ENCODE data around the gene COL5A1.

COL5A1 gene

GRCh38 chr9:134611046-134611445, 30.6 kb upstream of the COL5A1 start:
- TF ChIP-seq, protein P1, sequence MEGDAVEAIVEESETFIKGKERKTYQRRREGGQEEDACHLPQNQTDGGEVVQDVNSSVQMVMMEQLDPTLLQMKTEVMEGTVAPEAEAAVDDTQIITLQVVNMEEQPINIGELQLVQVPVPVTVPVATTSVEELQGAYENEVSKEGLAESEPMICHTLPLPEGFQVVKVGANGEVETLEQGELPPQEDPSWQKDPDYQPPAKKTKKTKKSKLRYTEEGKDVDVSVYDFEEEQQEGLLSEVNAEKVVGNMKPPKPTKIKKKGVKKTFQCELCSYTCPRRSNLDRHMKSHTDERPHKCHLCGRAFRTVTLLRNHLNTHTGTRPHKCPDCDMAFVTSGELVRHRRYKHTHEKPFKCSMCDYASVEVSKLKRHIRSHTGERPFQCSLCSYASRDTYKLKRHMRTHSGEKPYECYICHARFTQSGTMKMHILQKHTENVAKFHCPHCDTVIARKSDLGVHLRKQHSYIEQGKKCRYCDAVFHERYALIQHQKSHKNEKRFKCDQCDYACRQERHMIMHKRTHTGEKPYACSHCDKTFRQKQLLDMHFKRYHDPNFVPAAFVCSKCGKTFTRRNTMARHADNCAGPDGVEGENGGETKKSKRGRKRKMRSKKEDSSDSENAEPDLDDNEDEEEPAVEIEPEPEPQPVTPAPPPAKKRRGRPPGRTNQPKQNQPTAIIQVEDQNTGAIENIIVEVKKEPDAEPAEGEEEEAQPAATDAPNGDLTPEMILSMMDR (conservative IDR thresholded peaks at IDR 0.05; ENCODE audit: low read depth, low read length), result no peak
- H3K4me3 ChIP-seq (ENCODE audit: low read length), result no peak overlapping the region
- DNase-seq (ENCODE audit: low read depth), result no peak

- no peak overlapping the region for H3K4me3 ChIP-seq (ENCODE audit: low read length)
- TF ChIP-seq, protein P1 (conservative IDR thresholded peaks at IDR 0.05; ENCODE audit: low read depth, low read length), result no peak
- no peak for DNase-seq (ENCODE audit: low read depth)
These were observed 29.3 kb upstream of the COL5A1 start for GRCh38 chr9:134612309-134612708.

- H3K4me3 ChIP-seq (ENCODE audit: low read length), result no peak overlapping the region
- TF ChIP-seq, protein P1 (conservative IDR thresholded peaks at IDR 0.05; ENCODE audit: low read depth, low read length), result no peak
- DNase-seq (ENCODE audit: low read depth), result no peak
These were observed 28.9 kb upstream of the COL5A1 start for GRCh38 chr9:134612715-134613114.

- DNase-seq (ENCODE audit: low read depth), result no peak
- no peak overlapping the region for H3K4me3 ChIP-seq (ENCODE audit: low read length)
- TF ChIP-seq, protein P1 (conservative IDR thresholded peaks at IDR 0.05; ENCODE audit: low read depth, low read length), result no peak
These were observed 27.3 kb upstream of the COL5A1 start for GRCh38 chr9:134614256-134614655.

- TF ChIP-seq, protein P1 (conservative IDR thresholded peaks at IDR 0.05; ENCODE audit: low read depth, low read length), result no peak
- DNase-seq (ENCODE audit: low read depth), result no peak
- no peak overlapping the region for H3K4me3 ChIP-seq (ENCODE audit: low read length)
These were observed 25.3 kb upstream of the COL5A1 start for GRCh38 chr9:134616341-134616740.

GRCh38 chr9:134617246-134617645, 24.4 kb upstream of the COL5A1 start:
- no peak for DNase-seq (ENCODE audit: low read depth)
- TF ChIP-seq, protein P1 (conservative IDR thresholded peaks at IDR 0.05; ENCODE audit: low read depth, low read length), result no peak
- H3K4me3 ChIP-seq (ENCODE audit: low read length), result no peak overlapping the region

GRCh38 chr9:134617836-134618162, 23.8 kb upstream of the COL5A1 start:
- no peak for DNase-seq (ENCODE audit: low read depth)

More at GRCh38 chr9:134617836-134618162, 23.8 kb upstream of the COL5A1 start:
- TF ChIP-seq, protein P1 (conservative IDR thresholded peaks at IDR 0.05; ENCODE audit: low read depth, low read length), result no peak
- no peak overlapping the region for H3K4me3 ChIP-seq (ENCODE audit: low read length)
